ENCODE results near the gene ATAD5.

GRCh38 chr17:30805944-30806456, 25.8 kb upstream of the ATAD5 start:
- TF ChIP-seq, protein P1, sequence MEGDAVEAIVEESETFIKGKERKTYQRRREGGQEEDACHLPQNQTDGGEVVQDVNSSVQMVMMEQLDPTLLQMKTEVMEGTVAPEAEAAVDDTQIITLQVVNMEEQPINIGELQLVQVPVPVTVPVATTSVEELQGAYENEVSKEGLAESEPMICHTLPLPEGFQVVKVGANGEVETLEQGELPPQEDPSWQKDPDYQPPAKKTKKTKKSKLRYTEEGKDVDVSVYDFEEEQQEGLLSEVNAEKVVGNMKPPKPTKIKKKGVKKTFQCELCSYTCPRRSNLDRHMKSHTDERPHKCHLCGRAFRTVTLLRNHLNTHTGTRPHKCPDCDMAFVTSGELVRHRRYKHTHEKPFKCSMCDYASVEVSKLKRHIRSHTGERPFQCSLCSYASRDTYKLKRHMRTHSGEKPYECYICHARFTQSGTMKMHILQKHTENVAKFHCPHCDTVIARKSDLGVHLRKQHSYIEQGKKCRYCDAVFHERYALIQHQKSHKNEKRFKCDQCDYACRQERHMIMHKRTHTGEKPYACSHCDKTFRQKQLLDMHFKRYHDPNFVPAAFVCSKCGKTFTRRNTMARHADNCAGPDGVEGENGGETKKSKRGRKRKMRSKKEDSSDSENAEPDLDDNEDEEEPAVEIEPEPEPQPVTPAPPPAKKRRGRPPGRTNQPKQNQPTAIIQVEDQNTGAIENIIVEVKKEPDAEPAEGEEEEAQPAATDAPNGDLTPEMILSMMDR (IDR thresholded peaks at IDR 0.05) = no peak
- no peak for TF ChIP-seq POLR2A (IDR thresholded peaks at IDR 0.05)
